Activated T-cell treated with anti-CD3 and anti-CD28 coated beads, Interleukin-2, amount 50 U/mL, for 4 hours (primary cell): ENCODE results near the gene RPE. TPM values are rescaled to one million over a fixed set of nuclear protein-coding genes. Genes with fewer than 3 reads are reported as not detected.

ENCODE experiments used
- ATAC-seq, 2 donors: fragments of 200-7000 bp; cut with Tn5 transposase; one replicate each; pipeline ENCODE4 v1.10.0; 2021
- DNase-seq: peaks from one replicate; pipeline ENCODE4 v3.0.0-alpha.2; 2020
- H3K27me3 Mint-ChIP-seq: one replicate; pipeline ENCODE4 v1.8.0; 2021; ENCODE audit warnings: low read depth, mixed read lengths
- H3K36me3 Mint-ChIP-seq: one replicate; pipeline ENCODE4 v1.8.0; 2022; ENCODE audit warnings: mixed read lengths; ENCODE audit not compliant: insufficient read depth
- H3K4me1 Mint-ChIP-seq: one replicate; pipeline ENCODE4 v1.8.0; 2021; ENCODE audit warnings: low read depth, mixed read lengths
- H3K4me3 Mint-ChIP-seq: one replicate; pipeline ENCODE4 v1.8.0; 2021; ENCODE audit warnings: mild to moderate bottlenecking, moderate library complexity, mixed read lengths
- H3K9me3 Mint-ChIP-seq: one replicate; pipeline ENCODE4 v1.8.0; 2021; ENCODE audit warnings: mixed read lengths
- total RNA-seq, 3 donors: library from RNA; stranded (reverse); gene quantifications; one replicate each; pipeline ENCODE4 v1.2.1, GENCODE V29; 2021

The RPE gene
- total RNA-seq, 3 donors from 2014 or later = 35.0 to 47.5 (median 44.2) TPM

GRCh38 chr2:209984291-209984690 lies 18.1 kb upstream of the RPE start:
- DNase-seq (no peak), ATAC-seq (no peak)
- Mint-ChIP-seq H3K27me3 (peaks cover 10% of the 10 kb centered on the region), H3K36me3 (no peaks in the 10 kb centered on the region), H3K4me1 (no peaks in the 10 kb centered on the region), H3K9me3 (no peaks in the 10 kb centered on the region), H3K4me3 (no peak overlapping the region)

- ATAC-seq (no peak), DNase-seq (no peak)
- H3K36me3 Mint-ChIP-seq = no peaks in the 10 kb centered on the region
- H3K4me3 Mint-ChIP-seq = no peak overlapping the region
- H3K27me3 Mint-ChIP-seq = peaks cover 12% of the 10 kb centered on the region
- no peaks in the 10 kb centered on the region for H3K4me1 Mint-ChIP-seq
- H3K9me3 Mint-ChIP-seq = no peaks in the 10 kb centered on the region
These were observed 16.6 kb upstream of the RPE start for GRCh38 chr2:209985874-209986273.

GRCh38 chr2:209986415-209986814 lies 16.0 kb upstream of the RPE start:
- DNase-seq (no peak), ATAC-seq (no peak)
- no peaks in the 10 kb centered on the region for H3K9me3 Mint-ChIP-seq
- H3K4me3 Mint-ChIP-seq = no peak overlapping the region
- no peaks in the 10 kb centered on the region for H3K36me3 Mint-ChIP-seq
- no peaks in the 10 kb centered on the region for H3K4me1 Mint-ChIP-seq
- peaks cover 12% of the 10 kb centered on the region for H3K27me3 Mint-ChIP-seq

- H3K27me3 Mint-ChIP-seq = peaks cover 12% of the 10 kb centered on the region
- H3K4me3 Mint-ChIP-seq = no peak overlapping the region
- DNase-seq = no peak
- ATAC-seq = peak; percentile 38 to 53
- H3K9me3 Mint-ChIP-seq = no peaks in the 10 kb centered on the region
- no peaks in the 10 kb centered on the region for H3K36me3 Mint-ChIP-seq
- no peaks in the 10 kb centered on the region for H3K4me1 Mint-ChIP-seq
These were observed 14.4 kb upstream of the RPE start for GRCh38 chr2:209988010-209988409.

GRCh38 chr2:209990838-209991237 lies 11.6 kb upstream of the RPE start:
- Mint-ChIP-seq H3K27me3 (peaks cover 11% of the 10 kb centered on the region), H3K4me1 (no peaks in the 10 kb centered on the region), H3K4me3 (no peak overlapping the region), H3K9me3 (no peaks in the 10 kb centered on the region), H3K36me3 (no peaks in the 10 kb centered on the region)
- DNase-seq (no peak), ATAC-seq (no peak)

GRCh38 chr2:209993968-209994367 lies 8.5 kb upstream of the RPE start:
- H3K9me3 Mint-ChIP-seq = no peaks in the 10 kb centered on the region
- H3K4me3 Mint-ChIP-seq = no peak overlapping the region
- peaks cover 6% of the 10 kb centered on the region for H3K27me3 Mint-ChIP-seq

GRCh38 chr2:209998596-209998995 lies 3.8 kb upstream of the RPE start:
- peaks cover 4% of the 10 kb centered on the region for H3K27me3 Mint-ChIP-seq
- no peak for DNase-seq
- H3K4me3 Mint-ChIP-seq = no peak overlapping the region
- no peaks in the 10 kb centered on the region for H3K36me3 Mint-ChIP-seq
- H3K9me3 Mint-ChIP-seq = no peaks in the 10 kb centered on the region
- H3K4me1 Mint-ChIP-seq = peaks cover 13% of the 10 kb centered on the region
- no peak for ATAC-seq

More at GRCh38 chr2:209993968-209994367, 8.5 kb upstream of the RPE start:
- DNase-seq = no peak
- H3K36me3 Mint-ChIP-seq = no peaks in the 10 kb centered on the region
- no peaks in the 10 kb centered on the region for H3K4me1 Mint-ChIP-seq
- no peak for ATAC-seq

GRCh38 chr2:210000464-210001324 lies 1.7 kb upstream of the RPE start:
- Mint-ChIP-seq H3K4me1 (peaks cover 30% of the 10 kb centered on the region), H3K36me3 (no peaks in the 10 kb centered on the region), H3K27me3 (peaks cover 4% of the 10 kb centered on the region), H3K4me3 (no peak overlapping the region), H3K9me3 (no peaks in the 10 kb centered on the region)
- DNase-seq (no peak), ATAC-seq (no peak)

GRCh38 chr2:210003359-210003758 lies 921 bp downstream of the RPE start:
- Mint-ChIP-seq H3K4me1 (peaks cover 53% of the 10 kb centered on the region), H3K27me3 (peaks cover 4% of the 10 kb centered on the region), H3K9me3 (no peaks in the 10 kb centered on the region)

GRCh38 chr2:210004881-210005280 lies 2.4 kb downstream of the RPE start:
- Mint-ChIP-seq H3K36me3 (peaks cover 12% of the 10 kb centered on the region), H3K9me3 (no peaks in the 10 kb centered on the region), H3K27me3 (peaks cover 1% of the 10 kb centered on the region), H3K4me1 (peaks cover 59% of the 10 kb centered on the region), H3K4me3 (peak overlapping the region; percentile 45)
- ATAC-seq (no peak), DNase-seq (no peak)

More at GRCh38 chr2:210003359-210003758, 921 bp downstream of the RPE start:
- DNase-seq (no peak), ATAC-seq (no peak)
- Mint-ChIP-seq H3K4me3 (peak overlapping the region; percentile 99), H3K36me3 (peaks cover 11% of the 10 kb centered on the region)

- ATAC-seq (no peak), DNase-seq (no peak)
- Mint-ChIP-seq H3K9me3 (no peaks in the 10 kb centered on the region), H3K4me3 (no peak overlapping the region), H3K27me3 (no peaks in the 10 kb centered on the region), H3K36me3 (peaks cover 28% of the 10 kb centered on the region), H3K4me1 (peaks cover 60% of the 10 kb centered on the region)
These were observed 5.5 kb downstream of the RPE start for GRCh38 chr2:210007895-210008294.

- DNase-seq (no peak), ATAC-seq (peak in 1 of 2 donors; percentile 23)
- no peaks in the 10 kb centered on the region for H3K9me3 Mint-ChIP-seq
- peaks cover 52% of the 10 kb centered on the region for H3K4me1 Mint-ChIP-seq
- H3K27me3 Mint-ChIP-seq = no peaks in the 10 kb centered on the region
- H3K36me3 Mint-ChIP-seq = peaks cover 28% of the 10 kb centered on the region
- no peak overlapping the region for H3K4me3 Mint-ChIP-seq
These were observed 6.7 kb downstream of the RPE start for GRCh38 chr2:210009126-210009525.

- ATAC-seq = no peak
- peaks cover 48% of the 10 kb centered on the region for H3K4me1 Mint-ChIP-seq
- H3K36me3 Mint-ChIP-seq = peaks cover 31% of the 10 kb centered on the region
These were observed 7.5 kb downstream of the RPE start for GRCh38 chr2:210009896-210010295.

GRCh38 chr2:210020138-210020537 lies 17.7 kb downstream of the RPE start:
- Mint-ChIP-seq H3K36me3 (peaks cover 41% of the 10 kb centered on the region), H3K27me3 (no peaks in the 10 kb centered on the region), H3K9me3 (no peaks in the 10 kb centered on the region), H3K4me1 (peaks cover 5% of the 10 kb centered on the region), H3K4me3 (no peak overlapping the region)
- ATAC-seq = no peak
- DNase-seq = no peak

More at GRCh38 chr2:210009896-210010295, 7.5 kb downstream of the RPE start:
- Mint-ChIP-seq H3K9me3 (no peaks in the 10 kb centered on the region), H3K4me3 (no peak overlapping the region), H3K27me3 (no peaks in the 10 kb centered on the region)
- DNase-seq = no peak

GRCh38 chr2:210022824-210023223 lies 20.4 kb downstream of the RPE start:
- Mint-ChIP-seq H3K9me3 (no peaks in the 10 kb centered on the region), H3K27me3 (no peaks in the 10 kb centered on the region), H3K4me1 (peaks cover 2% of the 10 kb centered on the region), H3K36me3 (peaks cover 32% of the 10 kb centered on the region), H3K4me3 (no peak overlapping the region)
- no peak for ATAC-seq
- no peak for DNase-seq
